GM23338 (cell line): ENCODE results near the gene MST1. TPM values are rescaled to one million over a fixed set of nuclear protein-coding genes. Genes with fewer than 3 reads are reported as not detected.

Experiments
- ATAC-seq: fragments of 200-7000 bp; cut with Tn5 transposase; 3 replicates; pipeline ENCODE4 v1.9.1; 2020
- DNase-seq: peaks from one replicate; pipeline ENCODE4 v3.0.0-alpha.2; 2015; ENCODE audit warnings: low spot score
- H2AFZ ChIP-seq: fragments of 200-600 bp; sonication (generic); 2 replicates; pipeline ENCODE4 v1.8.0; 2016; ENCODE audit warnings: antibody characterized with exemption, mild to moderate bottlenecking, moderate library complexity
- H3F3A ChIP-seq: fragments of 200-600 bp; sonication (generic); replicated peaks from 2 replicates; pipeline ENCODE4 v1.8.0; 2017; ENCODE audit warnings: antibody characterized with exemption, mixed run types, low read depth
- H3K27ac ChIP-seq: fragments of 200-600 bp; sonication (generic); 2 replicates; pipeline ENCODE4 v1.6.1; 2016; ENCODE audit warnings: low read depth
- H3K27me3 ChIP-seq: fragments of 200-600 bp; sonication (generic); 2 replicates; pipeline ENCODE4 v1.8.0; 2016; ENCODE audit warnings: mild to moderate bottlenecking, mixed run types, moderate library complexity; ENCODE audit not compliant: insufficient read depth
- H3K36me3 ChIP-seq: fragments of 200-600 bp; sonication (generic); 2 replicates; pipeline ENCODE4 v1.8.0; 2016; ENCODE audit warnings: mild to moderate bottlenecking; ENCODE audit not compliant: insufficient read depth
- H3K4me1 ChIP-seq: fragments of 200-600 bp; sonication (generic); 2 replicates; pipeline ENCODE4 v1.8.0; 2016; ENCODE audit warnings: mild to moderate bottlenecking, moderate library complexity; ENCODE audit not compliant: insufficient read depth
- H3K4me2 ChIP-seq: fragments of 200-600 bp; sonication (generic); 2 replicates; pipeline ENCODE4 v1.7.1; 2017; ENCODE audit warnings: mixed run types
- H3K4me3 ChIP-seq: fragments of 200-600 bp; sonication (generic); 2 replicates; pipeline ENCODE4 v1.6.1; 2016; ENCODE audit warnings: mixed run types
- H3K79me2 ChIP-seq: fragments of 200-600 bp; sonication (generic); replicated peaks from 2 replicates; pipeline ENCODE4 v1.8.0; 2017; ENCODE audit warnings: mild to moderate bottlenecking; ENCODE audit not compliant: insufficient read depth
- H3K9me2 ChIP-seq: fragments of 200-600 bp; sonication (generic); 2 replicates; pipeline ENCODE4 v1.8.0; 2017; ENCODE audit not compliant: insufficient read depth
- H4K20me1 ChIP-seq: fragments of 200-600 bp; sonication (generic); replicated peaks from 2 replicates; pipeline ENCODE4 v1.8.0; 2017; ENCODE audit warnings: mild to moderate bottlenecking; ENCODE audit not compliant: insufficient read depth
- H3K27ac Mint-ChIP-seq: 2 replicates; pipeline ENCODE4 v1.8.0; 2020; ENCODE audit warnings: inconsistent platforms, mild to moderate bottlenecking, moderate library complexity, mixed read lengths
- H3K27me3 Mint-ChIP-seq: 3 replicates; pipeline ENCODE4 v1.8.0; 2022; ENCODE audit warnings: low read depth, mild to moderate bottlenecking, moderate library complexity, mixed read lengths, inconsistent platforms; ENCODE audit not compliant: insufficient read depth, poor library complexity
- H3K36me3 Mint-ChIP-seq: 3 replicates; pipeline ENCODE4 v1.8.0; 2021; ENCODE audit warnings: low read depth, mild to moderate bottlenecking, inconsistent platforms, moderate library complexity, mixed read lengths
- H3K4me1 Mint-ChIP-seq: 3 replicates; pipeline ENCODE4 v1.8.0; 2020; ENCODE audit warnings: mild to moderate bottlenecking, inconsistent platforms, mixed read lengths
- H3K4me3 Mint-ChIP-seq: 3 replicates; pipeline ENCODE4 v1.8.0; 2021; ENCODE audit warnings: moderate library complexity, mild to moderate bottlenecking, inconsistent platforms, mixed read lengths
- H3K9me3 Mint-ChIP-seq: 3 replicates; pipeline ENCODE4 v1.8.0; 2020; ENCODE audit warnings: moderate library complexity, mild to moderate bottlenecking, inconsistent platforms, mixed read lengths
- EZH2 ChIP-seq: fragments of 200-600 bp; sonication (generic); IDR thresholded peaks from one replicate; pipeline ENCODE4 v1.8.0; 2017; ENCODE audit warnings: antibody characterized with exemption, mild to moderate bottlenecking, low read depth; ENCODE audit not compliant: unreplicated experiment
- EZH2phosphoT487 ChIP-seq: fragments of 200-600 bp; sonication (generic); IDR thresholded peaks from one replicate; pipeline ENCODE4 v1.8.1; 2018; ENCODE audit warnings: antibody characterized with exemption; ENCODE audit not compliant: unreplicated experiment
- NANOG ChIP-seq: IDR thresholded peaks from 2 replicates; pipeline ENCODE4 v1.6.1; 2016; ENCODE audit warnings: antibody characterized with exemption, borderline replicate concordance
- POLR2AphosphoS5 ChIP-seq: IDR thresholded peaks from 2 replicates; pipeline ENCODE4 v1.6.1; 2016; ENCODE audit warnings: antibody characterized with exemption, low read depth
- STAT1 ChIP-seq: IDR thresholded peaks from one replicate; pipeline ENCODE4 v1.6.1; 2016; ENCODE audit warnings: antibody characterized with exemption; ENCODE audit not compliant: unreplicated experiment
- ZNF114 ChIP-seq: fragments of 250-450 bp; sonication (Bioruptor Pico); IDR thresholded peaks from 2 replicates; pipeline ENCODE4 v1.5.0; 2020; ENCODE audit warnings: mild to moderate bottlenecking, moderate library complexity
- ZNF331 ChIP-seq: fragments of 250-450 bp; sonication (Bioruptor Pico); IDR thresholded peaks from 2 replicates; pipeline ENCODE4 v1.5.0; 2020; ENCODE audit warnings: low read depth, mild to moderate bottlenecking, moderate library complexity
- polyA plus RNA-seq: library from polyadenylated mRNA; unstranded; fragments of >200 nt; fragmentation: Nextera tagmentation; extraction: Ambion mirVana; gene quantifications from 2 replicates; pipeline ENCODE4 v1.2.1, GENCODE V29; 2016
- total RNA-seq: library from RNA; depleted of rRNA; stranded (reverse); fragments of >200 nt; shearing (Covaris generic); gene quantifications from 2 replicates; pipeline ENCODE4 v1.2.3, GENCODE V29; 2014
- TF ChIP-seq, protein P1 (sequence below), 2 experiments: fragments of 200-600 bp in 1 of 2; sonication (generic) in 1 of 2; conservative IDR thresholded peaks; 2 replicates each; pipeline versions ENCODE4 v1.5.1 to v1.6.1; 2016 to 2017; ENCODE audit warnings: antibody characterized with exemption in 2 of 2, low read depth in 2 of 2, mild to moderate bottlenecking in 2 of 2, moderate library complexity in 1 of 2
- TF ChIP-seq, protein P2 (sequence below): IDR thresholded peaks from one replicate; pipeline ENCODE4 v1.6.1; 2018; ENCODE audit warnings: antibody characterized with exemption; ENCODE audit not compliant: unreplicated experiment
- TF ChIP-seq, protein P3 (sequence below): fragments of 250-450 bp; sonication (Bioruptor Pico); IDR thresholded peaks from 2 replicates; pipeline ENCODE4 v1.5.0; 2020; ENCODE audit warnings: mild to moderate bottlenecking, moderate library complexity
- TF ChIP-seq, protein P4 (sequence below): IDR thresholded peaks from 2 replicates; pipeline ENCODE4 v1.6.1; 2016; ENCODE audit warnings: antibody characterized with exemption

Gene MST1
- total and polyA plus RNA-seq, 2 experiments from 2014 or later = 5.9 to 11.1 TPM

DNA sequence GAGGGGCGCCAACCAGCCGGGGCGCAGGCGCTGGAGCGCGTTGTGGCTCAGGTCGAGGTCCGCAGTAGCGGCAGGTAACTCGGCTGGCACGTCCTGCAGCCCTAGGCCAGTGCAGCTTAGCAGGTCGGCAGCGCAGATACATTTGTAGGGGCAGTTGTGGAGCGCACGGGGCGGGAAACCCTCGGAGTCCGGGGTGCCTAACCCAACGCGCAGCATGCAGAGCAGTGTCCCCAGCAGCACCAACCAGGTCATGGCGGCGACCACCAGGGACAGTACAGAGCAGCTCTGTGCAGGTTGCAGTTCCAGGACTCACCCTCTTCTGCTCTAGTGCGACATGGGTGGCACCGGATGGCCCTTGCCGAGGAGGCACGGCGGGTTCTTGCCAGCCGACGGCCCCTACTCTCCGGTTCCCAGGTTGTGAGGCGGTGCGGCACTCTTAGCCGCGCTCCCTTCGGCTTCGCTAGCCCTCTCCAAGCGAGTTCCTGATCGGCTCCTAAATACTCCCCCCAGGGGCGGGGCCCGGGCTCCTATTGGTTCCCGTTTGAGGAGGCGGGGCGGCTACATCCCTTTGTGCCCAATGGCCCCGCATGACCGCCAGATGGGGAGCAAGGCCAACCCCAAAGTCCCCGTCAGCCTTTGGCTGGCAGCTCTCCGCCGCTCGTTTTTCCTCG, 30.1 kb upstream of the MST1 start, which contains the start of gene AMIGO3:
AMIGO3 (minus strand) TSS at position 471 of the 671 bp plus-strand sequence; CDS start at position 252, 219 bp downstream.
- H3K4me1 Mint-ChIP-seq = peaks cover 19% of the 10 kb centered on the region

More for the DNA sequence above, 30.1 kb upstream of the MST1 start, which contains the start of gene AMIGO3:
- Histone ChIP-seq H3K27ac (peak within 1 kb of the TSS; percentile 27; the same call in 1 of the 2 replicates), H3K9me2 (no peaks in the 10 kb centered on the region), H3F3A (peaks cover 9% of the 10 kb centered on the region), H3K4me2 (peak within 1 kb of the TSS; percentile 95), H3K27me3 (no peaks in the 10 kb centered on the region), H3K36me3 (peaks cover 5% of the 10 kb centered on the region; the same call in 1 of the 2 replicates), H2AFZ (0 out of 2 replicates have a peak within 1 kb of the TSS, but pooled peaks have one; percentile 56), H3K4me3 (peak within 1 kb of the TSS; percentile 77), H3K4me1 (no peaks in the 10 kb centered on the region; the same call in 1 of the 2 replicates), H4K20me1 (peaks cover 7% of the 10 kb centered on the region; the same call in 1 of the 2 replicates), H3K79me2 (no peaks in the 10 kb centered on the region; the same call in 1 of the 2 replicates)
- ATAC-seq = peak; percentile 58
- peak within 1 kb of the TSS; percentile 85 for H3K4me3 Mint-ChIP-seq
- peak within 1 kb of the TSS; percentile 88 for H3K27ac Mint-ChIP-seq
- DNase-seq = peak; percentile 99
- H3K9me3 Mint-ChIP-seq = peaks cover 6% of the 10 kb centered on the region; the same call in 1 of the 3 replicates
- H3K27me3 Mint-ChIP-seq = peaks cover 40% of the 10 kb centered on the region
- H3K36me3 Mint-ChIP-seq = peaks cover 25% of the 10 kb centered on the region
- TF ChIP-seq, protein P1, sequence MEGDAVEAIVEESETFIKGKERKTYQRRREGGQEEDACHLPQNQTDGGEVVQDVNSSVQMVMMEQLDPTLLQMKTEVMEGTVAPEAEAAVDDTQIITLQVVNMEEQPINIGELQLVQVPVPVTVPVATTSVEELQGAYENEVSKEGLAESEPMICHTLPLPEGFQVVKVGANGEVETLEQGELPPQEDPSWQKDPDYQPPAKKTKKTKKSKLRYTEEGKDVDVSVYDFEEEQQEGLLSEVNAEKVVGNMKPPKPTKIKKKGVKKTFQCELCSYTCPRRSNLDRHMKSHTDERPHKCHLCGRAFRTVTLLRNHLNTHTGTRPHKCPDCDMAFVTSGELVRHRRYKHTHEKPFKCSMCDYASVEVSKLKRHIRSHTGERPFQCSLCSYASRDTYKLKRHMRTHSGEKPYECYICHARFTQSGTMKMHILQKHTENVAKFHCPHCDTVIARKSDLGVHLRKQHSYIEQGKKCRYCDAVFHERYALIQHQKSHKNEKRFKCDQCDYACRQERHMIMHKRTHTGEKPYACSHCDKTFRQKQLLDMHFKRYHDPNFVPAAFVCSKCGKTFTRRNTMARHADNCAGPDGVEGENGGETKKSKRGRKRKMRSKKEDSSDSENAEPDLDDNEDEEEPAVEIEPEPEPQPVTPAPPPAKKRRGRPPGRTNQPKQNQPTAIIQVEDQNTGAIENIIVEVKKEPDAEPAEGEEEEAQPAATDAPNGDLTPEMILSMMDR (conservative IDR thresholded peaks at IDR 0.05; ENCODE audit: low read depth in 2 of 2) = peak; percentile 36 to 41
- no peak for TF ChIP-seq ZNF114
- no peak for TF ChIP-seq ZNF331 (CRISPR knock-in tag)
- TF ChIP-seq, protein P2, sequence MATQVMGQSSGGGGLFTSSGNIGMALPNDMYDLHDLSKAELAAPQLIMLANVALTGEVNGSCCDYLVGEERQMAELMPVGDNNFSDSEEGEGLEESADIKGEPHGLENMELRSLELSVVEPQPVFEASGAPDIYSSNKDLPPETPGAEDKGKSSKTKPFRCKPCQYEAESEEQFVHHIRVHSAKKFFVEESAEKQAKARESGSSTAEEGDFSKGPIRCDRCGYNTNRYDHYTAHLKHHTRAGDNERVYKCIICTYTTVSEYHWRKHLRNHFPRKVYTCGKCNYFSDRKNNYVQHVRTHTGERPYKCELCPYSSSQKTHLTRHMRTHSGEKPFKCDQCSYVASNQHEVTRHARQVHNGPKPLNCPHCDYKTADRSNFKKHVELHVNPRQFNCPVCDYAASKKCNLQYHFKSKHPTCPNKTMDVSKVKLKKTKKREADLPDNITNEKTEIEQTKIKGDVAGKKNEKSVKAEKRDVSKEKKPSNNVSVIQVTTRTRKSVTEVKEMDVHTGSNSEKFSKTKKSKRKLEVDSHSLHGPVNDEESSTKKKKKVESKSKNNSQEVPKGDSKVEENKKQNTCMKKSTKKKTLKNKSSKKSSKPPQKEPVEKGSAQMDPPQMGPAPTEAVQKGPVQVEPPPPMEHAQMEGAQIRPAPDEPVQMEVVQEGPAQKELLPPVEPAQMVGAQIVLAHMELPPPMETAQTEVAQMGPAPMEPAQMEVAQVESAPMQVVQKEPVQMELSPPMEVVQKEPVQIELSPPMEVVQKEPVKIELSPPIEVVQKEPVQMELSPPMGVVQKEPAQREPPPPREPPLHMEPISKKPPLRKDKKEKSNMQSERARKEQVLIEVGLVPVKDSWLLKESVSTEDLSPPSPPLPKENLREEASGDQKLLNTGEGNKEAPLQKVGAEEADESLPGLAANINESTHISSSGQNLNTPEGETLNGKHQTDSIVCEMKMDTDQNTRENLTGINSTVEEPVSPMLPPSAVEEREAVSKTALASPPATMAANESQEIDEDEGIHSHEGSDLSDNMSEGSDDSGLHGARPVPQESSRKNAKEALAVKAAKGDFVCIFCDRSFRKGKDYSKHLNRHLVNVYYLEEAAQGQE = no peak
- TF ChIP-seq STAT1 = no peak
- TF ChIP-seq, protein P3, sequence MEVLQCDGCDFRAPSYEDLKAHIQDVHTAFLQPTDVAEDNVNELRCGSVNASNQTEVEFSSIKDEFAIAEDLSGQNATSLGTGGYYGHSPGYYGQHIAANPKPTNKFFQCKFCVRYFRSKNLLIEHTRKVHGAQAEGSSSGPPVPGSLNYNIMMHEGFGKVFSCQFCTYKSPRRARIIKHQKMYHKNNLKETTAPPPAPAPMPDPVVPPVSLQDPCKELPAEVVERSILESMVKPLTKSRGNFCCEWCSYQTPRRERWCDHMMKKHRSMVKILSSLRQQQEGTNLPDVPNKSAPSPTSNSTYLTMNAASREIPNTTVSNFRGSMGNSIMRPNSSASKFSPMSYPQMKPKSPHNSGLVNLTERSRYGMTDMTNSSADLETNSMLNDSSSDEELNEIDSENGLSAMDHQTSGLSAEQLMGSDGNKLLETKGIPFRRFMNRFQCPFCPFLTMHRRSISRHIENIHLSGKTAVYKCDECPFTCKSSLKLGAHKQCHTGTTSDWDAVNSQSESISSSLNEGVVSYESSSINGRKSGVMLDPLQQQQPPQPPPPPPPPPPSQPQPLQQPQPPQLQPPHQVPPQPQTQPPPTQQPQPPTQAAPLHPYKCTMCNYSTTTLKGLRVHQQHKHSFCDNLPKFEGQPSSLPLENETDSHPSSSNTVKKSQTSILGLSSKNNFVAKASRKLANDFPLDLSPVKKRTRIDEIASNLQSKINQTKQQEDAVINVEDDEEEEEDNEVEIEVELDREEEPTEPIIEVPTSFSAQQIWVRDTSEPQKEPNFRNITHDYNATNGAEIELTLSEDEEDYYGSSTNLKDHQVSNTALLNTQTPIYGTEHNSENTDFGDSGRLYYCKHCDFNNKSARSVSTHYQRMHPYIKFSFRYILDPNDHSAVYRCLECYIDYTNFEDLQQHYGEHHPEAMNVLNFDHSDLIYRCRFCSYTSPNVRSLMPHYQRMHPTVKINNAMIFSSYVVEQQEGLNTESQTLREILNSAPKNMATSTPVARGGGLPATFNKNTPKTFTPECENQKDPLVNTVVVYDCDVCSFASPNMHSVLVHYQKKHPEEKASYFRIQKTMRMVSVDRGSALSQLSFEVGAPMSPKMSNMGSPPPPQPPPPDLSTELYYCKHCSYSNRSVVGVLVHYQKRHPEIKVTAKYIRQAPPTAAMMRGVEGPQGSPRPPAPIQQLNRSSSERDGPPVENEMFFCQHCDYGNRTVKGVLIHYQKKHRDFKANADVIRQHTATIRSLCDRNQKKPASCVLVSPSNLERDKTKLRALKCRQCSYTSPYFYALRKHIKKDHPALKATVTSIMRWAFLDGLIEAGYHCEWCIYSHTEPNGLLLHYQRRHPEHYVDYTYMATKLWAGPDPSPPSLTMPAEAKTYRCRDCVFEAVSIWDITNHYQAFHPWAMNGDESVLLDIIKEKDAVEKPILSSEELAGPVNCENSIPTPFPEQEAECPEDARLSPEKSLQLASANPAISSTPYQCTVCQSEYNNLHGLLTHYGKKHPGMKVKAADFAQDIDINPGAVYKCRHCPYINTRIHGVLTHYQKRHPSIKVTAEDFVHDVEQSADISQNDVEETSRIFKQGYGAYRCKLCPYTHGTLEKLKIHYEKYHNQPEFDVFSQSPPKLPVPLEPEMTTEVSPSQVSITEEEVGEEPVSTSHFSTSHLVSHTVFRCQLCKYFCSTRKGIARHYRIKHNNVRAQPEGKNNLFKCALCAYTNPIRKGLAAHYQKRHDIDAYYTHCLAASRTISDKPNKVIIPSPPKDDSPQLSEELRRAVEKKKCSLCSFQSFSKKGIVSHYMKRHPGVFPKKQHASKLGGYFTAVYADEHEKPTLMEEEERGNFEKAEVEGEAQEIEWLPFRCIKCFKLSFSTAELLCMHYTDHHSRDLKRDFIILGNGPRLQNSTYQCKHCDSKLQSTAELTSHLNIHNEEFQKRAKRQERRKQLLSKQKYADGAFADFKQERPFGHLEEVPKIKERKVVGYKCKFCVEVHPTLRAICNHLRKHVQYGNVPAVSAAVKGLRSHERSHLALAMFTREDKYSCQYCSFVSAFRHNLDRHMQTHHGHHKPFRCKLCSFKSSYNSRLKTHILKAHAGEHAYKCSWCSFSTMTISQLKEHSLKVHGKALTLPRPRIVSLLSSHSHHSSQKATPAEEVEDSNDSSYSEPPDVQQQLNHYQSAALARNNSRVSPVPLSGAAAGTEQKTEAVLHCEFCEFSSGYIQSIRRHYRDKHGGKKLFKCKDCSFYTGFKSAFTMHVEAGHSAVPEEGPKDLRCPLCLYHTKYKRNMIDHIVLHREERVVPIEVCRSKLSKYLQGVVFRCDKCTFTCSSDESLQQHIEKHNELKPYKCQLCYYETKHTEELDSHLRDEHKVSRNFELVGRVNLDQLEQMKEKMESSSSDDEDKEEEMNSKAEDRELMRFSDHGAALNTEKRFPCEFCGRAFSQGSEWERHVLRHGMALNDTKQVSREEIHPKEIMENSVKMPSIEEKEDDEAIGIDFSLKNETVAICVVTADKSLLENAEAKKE (CRISPR knock-in tag) = no peak
- no peak for TF ChIP-seq NANOG
- TF ChIP-seq EZH2 = no peak
- TF ChIP-seq POLR2AphosphoS5 = peak; percentile 93
- no peak for TF ChIP-seq EZH2phosphoT487
- TF ChIP-seq, protein P4, sequence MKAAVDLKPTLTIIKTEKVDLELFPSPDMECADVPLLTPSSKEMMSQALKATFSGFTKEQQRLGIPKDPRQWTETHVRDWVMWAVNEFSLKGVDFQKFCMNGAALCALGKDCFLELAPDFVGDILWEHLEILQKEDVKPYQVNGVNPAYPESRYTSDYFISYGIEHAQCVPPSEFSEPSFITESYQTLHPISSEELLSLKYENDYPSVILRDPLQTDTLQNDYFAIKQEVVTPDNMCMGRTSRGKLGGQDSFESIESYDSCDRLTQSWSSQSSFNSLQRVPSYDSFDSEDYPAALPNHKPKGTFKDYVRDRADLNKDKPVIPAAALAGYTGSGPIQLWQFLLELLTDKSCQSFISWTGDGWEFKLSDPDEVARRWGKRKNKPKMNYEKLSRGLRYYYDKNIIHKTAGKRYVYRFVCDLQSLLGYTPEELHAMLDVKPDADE = peak; percentile 17; the same call in 1 of the 2 replicates
